ENCODE data around the gene MACROD1.

DNA sequence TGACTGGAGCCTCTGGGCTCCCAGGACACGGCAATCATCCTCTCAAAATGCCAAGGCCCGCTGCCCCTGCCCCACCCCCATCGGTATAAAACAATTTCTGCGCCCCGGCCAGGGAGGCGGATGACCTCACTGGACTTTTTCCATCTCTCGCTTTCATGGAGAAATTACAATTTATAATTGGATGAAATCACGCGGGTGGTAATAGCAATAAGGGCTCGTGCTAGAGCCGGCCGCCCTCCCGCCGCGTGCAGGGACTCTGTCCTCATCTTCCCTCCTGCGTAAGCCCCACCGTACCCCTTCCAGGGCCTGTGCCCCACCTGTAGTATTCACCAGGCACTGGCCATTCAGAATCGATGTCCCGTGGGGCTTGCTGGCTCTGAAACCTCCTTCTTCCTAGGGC is 64.5 kb downstream of the MACROD1 start:
- no peak for TF ChIP-seq POLR2AphosphoS5 (IDR thresholded peaks at IDR 0.05; ENCODE audit: borderline replicate concordance, low read depth, low read length)
- TF ChIP-seq EZH2 (IDR thresholded peaks at IDR 0.05): no peak
- TF ChIP-seq FOXP2 (optimal IDR thresholded peaks at IDR 0.05; ENCODE audit: control extremely low read depth, extremely low read length, insufficient read depth): no peak

Data from SK-N-MC (cell line).